Activated CD8-positive, alpha-beta memory T cell treated with anti-CD3 and anti-CD28 coated beads, Interleukin-2, amount 50 U/mL, for 24 hours (primary cell): ENCODE measurements around the gene EFNA1.

Experiments used
- DNase-seq: peaks from one replicate; pipeline ENCODE4 v3.0.0-alpha.2; 2020; ENCODE audit errors: extremely low read depth

Gene EFNA1

GRCh38 chr1:155124503-155125463 is 2.9 kb upstream of the EFNA1 start:
- no peak for DNase-seq

- no peak for DNase-seq
Observed at GRCh38 chr1:155125511-155125945, 2.1 kb upstream of the EFNA1 start.

GRCh38 chr1:155125946-155126555 is 1.6 kb upstream of the EFNA1 start:
- DNase-seq: no peak

- DNase-seq: no peak
Observed at GRCh38 chr1:155126556-155127104, 1.0 kb upstream of the EFNA1 start.

- DNase-seq: no peak
Observed at GRCh38 chr1:155127967-155128754, 485 bp downstream of the EFNA1 start.

GRCh38 chr1:155128755-155129473 is 1.2 kb downstream of the EFNA1 start:
- no peak for DNase-seq

- no peak for DNase-seq
Observed at GRCh38 chr1:155130272-155131006, 2.8 kb downstream of the EFNA1 start.

DNA sequence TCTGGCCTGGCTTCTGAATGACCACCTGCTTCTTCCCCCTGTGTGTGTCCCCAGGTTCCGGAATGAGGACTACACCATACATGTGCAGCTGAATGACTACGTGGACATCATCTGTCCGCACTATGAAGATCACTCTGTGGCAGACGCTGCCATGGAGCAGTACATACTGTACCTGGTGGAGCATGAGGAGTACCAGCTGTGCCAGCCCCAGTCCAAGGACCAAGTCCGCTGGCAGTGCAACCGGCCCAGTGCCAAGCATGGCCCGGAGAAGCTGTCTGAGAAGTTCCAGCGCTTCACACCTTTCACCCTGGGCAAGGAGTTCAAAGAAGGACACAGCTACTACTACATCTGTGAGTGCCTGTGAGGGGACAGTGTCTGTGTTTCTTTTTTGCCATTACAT is 3.6 kb downstream of the EFNA1 start:
- DNase-seq: no peak

GRCh38 chr1:155131856-155132255 is 4.2 kb downstream of the EFNA1 start:
- no peak for DNase-seq

- no peak for DNase-seq
Observed at GRCh38 chr1:155133799-155134281, 6.2 kb downstream of the EFNA1 start.

- no peak for DNase-seq
Observed at GRCh38 chr1:155134322-155134721, 6.6 kb downstream of the EFNA1 start.

GRCh38 chr1:155134880-155135414 is 7.3 kb downstream of the EFNA1 start:
- no peak for DNase-seq

GRCh38 chr1:155135415-155136028 is 7.8 kb downstream of the EFNA1 start, which contains the start of gene SLC50A1:
TSS of gene SLC50A1 (plus strand) at chr1:155135852. CDS start at chr1:155135912, 60 bp downstream.
- peak; percentile 85 for DNase-seq

- no peak for DNase-seq
Observed at GRCh38 chr1:155136748-155137147, 9.1 kb downstream of the EFNA1 start.

GRCh38 chr1:155137154-155137949 is 9.7 kb downstream of the EFNA1 start:
- no peak for DNase-seq

- peak; percentile 81 for DNase-seq
Observed at GRCh38 chr1:155139895-155140629, 12.4 kb downstream of the EFNA1 start, which contains the start of gene DPM3. TSS of gene DPM3 (minus strand) at chr1:155140531. CDS start at chr1:155140240, 291 bp downstream.

GRCh38 chr1:155140630-155140953 is 12.9 kb downstream of the EFNA1 start:
- no peak for DNase-seq

DNA sequence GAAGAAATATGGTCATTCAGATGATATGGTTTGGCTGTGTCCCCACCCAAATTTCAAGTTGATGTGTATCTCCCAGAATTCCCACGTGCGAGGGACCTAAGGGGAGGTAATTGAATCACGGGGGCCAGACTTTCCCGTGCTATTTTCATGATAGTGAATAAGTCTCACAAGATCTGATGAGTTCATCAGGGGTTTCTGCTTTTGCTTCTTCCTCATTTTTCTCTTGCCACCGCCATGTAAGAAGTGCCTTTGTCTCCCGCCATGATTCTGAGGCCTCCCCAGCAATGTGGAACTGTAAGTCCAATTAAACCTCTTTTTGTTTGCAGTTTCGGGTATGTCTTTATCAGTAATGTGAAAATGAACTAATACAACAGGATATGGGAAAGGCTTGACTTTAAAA is 14.1 kb downstream of the EFNA1 start:
- DNase-seq: no peak
